Raji (cell line): ENCODE results near the gene ACTG1.

Experiments used
- POLR2A ChIP-seq: IDR thresholded peaks from 2 replicates; pipeline ENCODE4 v1.6.1; 2011; ENCODE audit warnings: low read depth, low read length, control low read depth; ENCODE audit not compliant: insufficient read depth

ACTG1 gene

DNA sequence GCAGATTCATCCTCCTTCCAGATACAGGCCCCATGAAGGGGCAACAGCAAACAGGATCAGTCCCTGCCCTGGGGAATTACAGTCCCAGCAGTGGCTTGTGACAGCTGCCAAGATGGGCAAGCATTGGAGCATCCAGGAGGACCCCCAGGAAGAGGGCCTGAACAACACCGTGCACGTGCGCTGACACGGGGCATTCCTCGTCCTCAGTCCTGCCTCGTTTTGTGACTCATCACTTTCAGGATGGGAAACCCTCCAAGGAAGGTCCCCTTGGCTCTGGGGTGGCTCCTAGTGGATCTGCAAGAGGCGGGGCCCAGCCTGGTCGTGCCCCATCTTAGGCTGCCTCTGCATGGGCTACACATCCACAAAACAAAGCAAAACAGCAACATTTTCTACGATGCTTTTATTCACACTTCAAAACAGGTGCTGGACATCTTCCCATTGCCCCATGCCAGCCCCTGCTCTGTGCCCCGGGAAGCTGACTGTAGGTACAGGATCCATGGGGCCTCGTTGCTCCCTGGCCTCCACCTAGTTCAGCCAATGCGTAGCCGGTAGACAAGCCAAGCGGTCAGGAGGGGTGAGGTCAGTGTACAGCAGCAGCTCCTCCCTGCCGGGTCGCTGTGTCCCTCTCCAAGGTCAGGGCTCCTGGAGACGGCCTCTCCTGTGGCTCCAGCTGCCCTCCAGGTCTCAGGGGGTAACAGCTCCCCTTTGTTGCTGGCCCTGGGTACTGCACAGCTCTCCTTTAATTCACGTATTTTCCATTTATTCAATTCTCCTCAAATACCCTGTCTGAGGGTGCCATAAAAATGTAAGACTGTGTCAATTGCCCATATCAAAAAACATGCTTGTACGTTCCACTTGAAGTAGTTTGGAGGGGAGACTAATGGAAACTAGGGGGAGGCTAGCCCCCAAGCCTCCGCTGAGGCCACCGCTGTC lies 32.2 kb downstream of the ACTG1 start:
- no peak for TF ChIP-seq POLR2A

GRCh38 chr17:81479175-81480071 lies 33.2 kb downstream of the ACTG1 start:
- no peak for TF ChIP-seq POLR2A

DNA sequence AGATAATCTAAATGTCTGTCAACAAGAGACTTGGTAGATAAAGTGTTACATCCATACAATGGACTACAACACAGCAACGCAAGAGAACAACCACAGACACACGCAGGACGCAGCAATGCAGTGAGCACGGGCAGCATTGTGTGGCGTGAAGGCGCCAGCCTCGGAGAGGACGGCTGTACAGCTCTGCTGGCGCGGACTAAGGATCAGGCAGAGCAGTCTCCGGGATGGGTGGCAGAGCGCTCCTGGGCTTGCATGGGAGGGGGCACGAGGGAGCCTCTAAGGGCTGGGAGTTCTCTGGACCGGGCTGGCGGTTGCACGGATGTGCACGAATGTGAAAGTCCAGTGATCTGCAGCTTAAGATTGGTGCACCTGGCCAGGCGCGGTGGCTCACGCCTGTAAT lies 34.5 kb downstream of the ACTG1 start:
- TF ChIP-seq POLR2A = no peak

GRCh38 chr17:81477173-81477572 lies 35.4 kb downstream of the ACTG1 start:
- no peak for TF ChIP-seq POLR2A

DNA sequence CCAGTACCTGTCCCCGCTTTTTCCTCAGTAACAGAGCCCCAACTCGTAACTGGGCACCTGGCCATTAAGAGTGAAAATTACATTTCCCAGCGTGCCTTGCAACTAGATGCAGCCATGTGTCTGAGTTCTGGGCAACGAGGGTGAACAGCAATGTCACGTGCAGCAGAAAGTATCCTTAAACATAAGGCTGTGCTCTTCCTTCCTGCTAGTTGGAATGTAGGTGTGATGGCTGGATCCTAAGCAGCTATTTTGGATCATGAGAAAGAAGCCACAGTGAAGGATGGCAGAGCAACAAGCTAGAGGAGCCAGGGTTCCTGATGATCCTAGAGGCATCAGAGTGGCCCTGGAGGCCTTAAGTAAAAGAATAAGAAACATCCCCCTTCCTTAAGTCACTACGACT lies 36.0 kb downstream of the ACTG1 start:
- TF ChIP-seq POLR2A = no peak

- TF ChIP-seq POLR2A = no peak
Observed at GRCh38 chr17:81476097-81476496, 36.5 kb downstream of the ACTG1 start.

DNA sequence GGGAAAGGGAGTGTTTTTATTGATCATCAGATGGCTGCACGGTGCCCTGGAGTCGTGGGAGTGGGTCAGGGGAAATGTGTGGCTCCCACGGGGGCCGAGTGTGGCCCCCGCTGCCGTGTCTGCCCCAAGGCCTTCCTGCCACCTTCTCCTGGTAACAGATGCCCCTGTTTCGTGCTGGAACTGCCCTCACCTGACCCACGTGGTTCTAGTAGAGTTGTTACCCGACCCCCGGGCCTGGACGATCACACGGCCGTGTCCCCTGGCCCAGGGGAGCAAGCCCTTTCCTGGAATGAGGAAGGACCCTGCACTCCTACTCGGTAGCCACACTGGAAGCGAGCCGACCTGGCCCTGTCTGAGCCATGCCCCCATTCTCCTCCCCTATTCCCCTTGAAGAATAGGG lies 37.6 kb downstream of the ACTG1 start:
- TF ChIP-seq POLR2A = no peak

DNA sequence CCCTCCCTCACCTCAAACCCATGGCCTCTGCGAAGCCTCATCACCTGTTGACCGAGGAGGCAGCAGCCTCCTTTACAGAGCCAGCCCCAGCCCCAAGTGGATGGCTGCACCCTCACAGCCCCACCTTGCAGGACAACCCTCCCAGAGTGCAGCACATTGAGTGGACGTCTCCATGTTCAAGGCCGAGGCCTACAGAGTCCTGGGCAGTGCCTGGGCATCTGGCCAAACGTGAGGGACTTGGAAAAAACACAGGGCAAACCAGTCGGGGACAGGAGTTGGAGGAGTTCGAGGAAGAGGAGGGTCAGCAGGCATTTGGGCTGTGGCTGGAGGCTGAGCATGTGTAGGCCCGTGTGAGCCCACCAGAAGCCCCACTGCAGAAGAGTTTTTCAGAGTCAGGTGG lies 39.6 kb downstream of the ACTG1 start:
- TF ChIP-seq POLR2A = no peak

GRCh38 chr17:81471818-81472456 lies 40.7 kb downstream of the ACTG1 start:
- no peak for TF ChIP-seq POLR2A

DNA sequence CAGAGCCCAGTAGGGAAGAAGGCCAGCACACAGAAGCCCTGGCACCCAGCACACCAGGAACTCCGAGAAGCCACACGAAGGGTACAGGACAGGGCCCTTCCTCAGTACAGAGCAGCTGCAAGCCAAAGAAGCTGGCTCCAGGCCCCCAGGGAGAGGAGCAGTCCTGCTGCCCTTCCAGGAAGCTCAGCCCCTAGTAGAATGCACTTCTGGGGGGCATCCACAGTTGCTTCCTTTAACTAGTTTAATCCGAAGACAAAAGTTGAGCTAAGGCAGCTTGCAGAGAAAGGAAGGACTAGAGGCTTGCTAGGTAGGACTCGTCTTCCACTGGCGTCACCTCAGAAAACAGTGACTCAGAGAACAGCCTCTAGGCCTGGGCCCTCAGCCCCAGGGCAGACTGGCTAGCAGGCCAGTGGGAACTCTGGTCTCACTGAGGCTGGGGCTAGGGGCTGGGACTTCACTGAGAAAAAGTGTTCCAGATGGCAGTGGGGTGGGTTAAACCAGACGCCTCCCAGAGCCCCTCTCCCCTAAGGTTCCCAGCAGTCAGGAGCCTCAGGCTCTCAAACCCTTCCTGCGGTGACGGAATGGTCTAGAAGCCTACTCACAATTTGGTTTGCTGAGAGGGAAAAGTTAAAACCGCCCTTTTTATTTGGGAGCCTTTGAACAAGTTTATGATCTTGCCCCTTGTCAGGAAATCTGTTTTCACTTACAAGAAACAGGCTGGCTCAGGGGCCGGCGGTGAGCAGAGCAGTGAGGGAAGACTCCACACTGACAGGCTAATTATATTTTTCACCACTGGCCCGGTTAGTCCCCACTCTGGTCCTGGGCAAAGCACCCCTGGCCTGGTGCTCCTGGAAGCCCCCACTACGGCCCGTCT lies 41.4 kb downstream of the ACTG1 start:
- TF ChIP-seq POLR2A = no peak

- no peak for TF ChIP-seq POLR2A
Observed at GRCh38 chr17:81470270-81470943, 42.2 kb downstream of the ACTG1 start.

GRCh38 chr17:81469266-81469665 lies 43.3 kb downstream of the ACTG1 start:
- TF ChIP-seq POLR2A = no peak

- no peak for TF ChIP-seq POLR2A
Observed at GRCh38 chr17:81468770-81469121, 43.9 kb downstream of the ACTG1 start.

DNA sequence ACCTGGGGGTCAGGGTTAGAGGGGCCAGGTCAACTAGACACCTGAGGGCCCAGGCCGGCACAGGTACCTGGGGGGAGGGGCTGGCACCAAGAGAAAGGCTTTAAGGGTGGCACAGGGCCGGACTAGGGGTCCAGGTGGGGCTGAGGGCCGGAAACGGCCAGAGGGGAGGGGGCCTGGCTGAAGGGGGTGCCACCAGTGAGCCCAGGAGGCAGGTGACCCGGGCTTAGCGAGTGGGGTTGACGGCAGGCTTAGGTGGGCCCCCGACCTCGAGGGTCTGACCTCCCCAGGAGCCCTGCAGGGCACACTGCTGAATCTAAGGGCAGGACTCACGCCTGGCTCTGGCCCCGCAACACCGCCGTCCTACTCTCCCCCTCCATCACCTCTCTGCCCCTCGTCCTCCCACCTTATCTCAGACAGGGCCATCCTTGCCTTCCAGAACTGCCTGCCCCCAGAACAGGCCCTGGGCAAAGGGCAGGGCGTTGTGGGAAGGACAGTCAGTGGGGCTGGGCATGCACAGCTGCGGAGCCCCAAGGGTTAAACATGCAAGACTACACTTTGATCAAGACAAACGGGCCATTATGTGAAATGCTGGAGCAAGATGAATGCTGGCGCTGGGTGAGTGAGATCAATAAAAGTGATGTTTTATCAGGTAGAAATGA lies 44.4 kb downstream of the ACTG1 start:
- TF ChIP-seq POLR2A = no peak
